Activated T-cell treated with anti-CD3 and anti-CD28 coated beads, Interleukin-2, amount 50 U/mL, for 72 hours (primary cell): ENCODE measurements around the gene GPR155. TPM values are rescaled to one million over a fixed set of nuclear protein-coding genes. Genes with fewer than 3 reads are reported as not detected.
A peak's percentile ranks its signal among the peaks of the same experiment; 100 is the strongest.

Experiments used
- ATAC-seq, 2 donors: fragments of 150-1000 bp; cut with Tn5 transposase; replicated peaks in 1 of 2; 2 replicates each; pipeline ENCODE4 v1.10.0; 2021; ENCODE audit warnings: moderate library complexity in 2 of 2, mild to moderate bottlenecking in 1 of 2
- DNase-seq, 2 donors: peaks; one replicate each; pipeline ENCODE4 v3.0.0; 2021 to 2022; ENCODE audit warnings: mixed read lengths in 1 of 2
- H3K27ac Mint-ChIP-seq: one replicate; pipeline ENCODE4 v1.8.0; 2022; ENCODE audit warnings: mild to moderate bottlenecking, moderate library complexity, mixed read lengths
- H3K27me3 Mint-ChIP-seq: one replicate; pipeline ENCODE4 v1.8.0; 2022; ENCODE audit warnings: low read depth, mixed read lengths
- H3K36me3 Mint-ChIP-seq, 2 donors: one replicate each; pipeline ENCODE4 v1.8.0; 2022; ENCODE audit warnings: mixed read lengths in 2 of 2, mild to moderate bottlenecking in 1 of 2; ENCODE audit not compliant: insufficient read depth in 2 of 2
- H3K4me1 Mint-ChIP-seq: one replicate; pipeline ENCODE4 v1.8.0; 2022; ENCODE audit warnings: low read depth, mixed read lengths
- H3K4me3 Mint-ChIP-seq, 2 donors: one replicate each; pipeline ENCODE4 v1.8.0; 2022; ENCODE audit warnings: mild to moderate bottlenecking in 2 of 2, mixed read lengths in 2 of 2, moderate library complexity in 2 of 2
- H3K9me3 Mint-ChIP-seq, 2 donors: one replicate each; pipeline ENCODE4 v1.8.0; 2022; ENCODE audit warnings: mixed read lengths in 2 of 2
- total RNA-seq, 2 donors: library from RNA; stranded (reverse); gene quantifications; one replicate each; pipeline ENCODE4 v1.2.3, GENCODE V29; 2022

GPR155 gene, protein sequence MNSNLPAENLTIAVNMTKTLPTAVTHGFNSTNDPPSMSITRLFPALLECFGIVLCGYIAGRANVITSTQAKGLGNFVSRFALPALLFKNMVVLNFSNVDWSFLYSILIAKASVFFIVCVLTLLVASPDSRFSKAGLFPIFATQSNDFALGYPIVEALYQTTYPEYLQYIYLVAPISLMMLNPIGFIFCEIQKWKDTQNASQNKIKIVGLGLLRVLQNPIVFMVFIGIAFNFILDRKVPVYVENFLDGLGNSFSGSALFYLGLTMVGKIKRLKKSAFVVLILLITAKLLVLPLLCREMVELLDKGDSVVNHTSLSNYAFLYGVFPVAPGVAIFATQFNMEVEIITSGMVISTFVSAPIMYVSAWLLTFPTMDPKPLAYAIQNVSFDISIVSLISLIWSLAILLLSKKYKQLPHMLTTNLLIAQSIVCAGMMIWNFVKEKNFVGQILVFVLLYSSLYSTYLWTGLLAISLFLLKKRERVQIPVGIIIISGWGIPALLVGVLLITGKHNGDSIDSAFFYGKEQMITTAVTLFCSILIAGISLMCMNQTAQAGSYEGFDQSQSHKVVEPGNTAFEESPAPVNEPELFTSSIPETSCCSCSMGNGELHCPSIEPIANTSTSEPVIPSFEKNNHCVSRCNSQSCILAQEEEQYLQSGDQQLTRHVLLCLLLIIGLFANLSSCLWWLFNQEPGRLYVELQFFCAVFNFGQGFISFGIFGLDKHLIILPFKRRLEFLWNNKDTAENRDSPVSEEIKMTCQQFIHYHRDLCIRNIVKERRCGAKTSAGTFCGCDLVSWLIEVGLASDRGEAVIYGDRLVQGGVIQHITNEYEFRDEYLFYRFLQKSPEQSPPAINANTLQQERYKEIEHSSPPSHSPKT
- 10 to 100 TPM; 12.6 to 13.5 TPM for total RNA-seq

DNA sequence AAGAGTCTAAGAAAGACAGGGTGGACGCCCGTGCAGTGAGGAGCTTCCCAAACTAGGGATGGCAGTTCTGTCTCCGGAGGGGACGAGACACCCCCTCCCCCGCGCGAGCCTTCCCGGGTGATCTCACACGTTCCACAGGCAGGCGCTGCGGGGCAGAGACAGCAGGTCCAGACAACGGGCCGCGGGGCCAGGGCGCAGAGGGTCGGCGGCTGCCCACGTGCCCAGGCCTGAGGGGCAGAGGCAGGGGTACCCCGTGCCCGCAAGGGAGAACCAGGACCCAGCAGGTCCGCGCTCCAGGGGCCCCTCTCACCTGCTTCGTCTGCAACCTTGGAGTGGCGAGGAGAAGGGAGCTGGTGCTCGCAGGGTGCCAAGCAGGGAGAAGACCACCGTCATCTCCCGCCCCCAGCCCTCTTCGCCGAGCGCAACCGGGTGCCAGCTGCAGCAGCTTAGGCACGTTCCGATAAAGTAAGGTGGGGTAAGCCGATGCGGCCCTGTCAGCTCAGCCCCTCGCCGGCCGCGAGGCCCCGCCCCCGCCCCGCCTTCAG lies at the start of gene GPR155:
Gene GPR155, minus strand, starts transcription at position 467 of the 545 bp plus-strand sequence. CDS start 5,073 bp downstream, outside the sequence.
- Mint-ChIP-seq H3K9me3 (peaks cover 0 to 3% of the 10 kb centered on the region in 2 donors), H3K4me3 (peak within 1 kb of the TSS; percentile 93 to 97), H3K36me3 (peaks cover 10% of the 10 kb centered on the region in 2 donors), H3K27me3 (no peaks in the 10 kb centered on the region), H3K4me1 (peaks cover 56% of the 10 kb centered on the region), H3K27ac (peak within 1 kb of the TSS; percentile 97)
- DNase-seq (peak; percentile 59 to 64), ATAC-seq (peak; percentile 47 to 72)

DNA sequence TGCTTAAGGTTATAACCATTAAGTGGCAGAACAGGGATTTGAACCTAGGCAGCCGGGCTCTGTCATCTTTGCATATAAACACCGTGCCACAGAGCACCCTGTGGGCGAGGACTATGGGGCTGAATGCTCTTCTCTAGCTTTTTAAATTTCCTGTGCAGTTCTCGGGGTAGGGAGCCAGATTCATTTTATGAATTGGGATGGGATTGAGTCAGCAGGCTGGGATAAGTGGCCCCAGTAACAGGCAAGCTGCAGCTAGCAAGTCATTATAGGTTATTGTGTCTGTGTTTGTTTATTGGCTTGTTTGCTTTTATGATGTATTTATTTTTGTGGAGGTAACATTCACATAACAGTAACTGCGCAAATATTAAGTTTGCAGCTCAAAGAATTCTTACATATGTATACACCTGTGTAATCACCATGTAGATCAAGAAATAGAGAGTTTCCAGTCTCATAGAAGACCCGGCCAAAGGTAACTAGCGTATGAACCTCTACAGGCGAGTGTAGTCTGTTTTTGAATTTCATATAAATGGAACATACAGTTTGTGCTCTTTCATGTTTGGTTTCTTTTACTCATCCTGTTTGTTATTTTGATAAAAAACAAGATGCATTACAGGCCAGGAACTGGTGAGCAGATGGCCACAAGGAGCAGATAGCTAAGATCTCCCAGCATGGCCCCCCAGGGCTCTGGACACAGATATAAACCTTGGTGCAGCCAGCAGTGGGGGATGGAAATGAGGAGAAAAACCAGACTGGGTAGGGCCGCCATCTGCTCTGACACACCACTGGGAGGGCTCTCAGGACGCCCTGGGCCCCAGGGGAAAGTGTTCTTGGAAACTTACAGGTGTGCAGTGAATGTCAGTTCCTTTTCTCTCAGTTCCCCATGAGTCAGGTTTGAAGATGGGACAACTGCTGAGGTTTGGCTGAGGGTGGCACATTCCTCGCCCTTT lies 49.2 kb upstream of the GPR155 start:
- no peaks in the 10 kb centered on the region for H3K36me3 Mint-ChIP-seq
- DNase-seq (no peak), ATAC-seq (no peak)
- no peak overlapping the region for H3K27ac Mint-ChIP-seq
- no peaks in the 10 kb centered on the region for H3K27me3 Mint-ChIP-seq
- peaks cover 12% of the 10 kb centered on the region for H3K4me1 Mint-ChIP-seq
- no peak overlapping the region for H3K4me3 Mint-ChIP-seq
- H3K9me3 Mint-ChIP-seq: no peaks in the 10 kb centered on the region

DNA sequence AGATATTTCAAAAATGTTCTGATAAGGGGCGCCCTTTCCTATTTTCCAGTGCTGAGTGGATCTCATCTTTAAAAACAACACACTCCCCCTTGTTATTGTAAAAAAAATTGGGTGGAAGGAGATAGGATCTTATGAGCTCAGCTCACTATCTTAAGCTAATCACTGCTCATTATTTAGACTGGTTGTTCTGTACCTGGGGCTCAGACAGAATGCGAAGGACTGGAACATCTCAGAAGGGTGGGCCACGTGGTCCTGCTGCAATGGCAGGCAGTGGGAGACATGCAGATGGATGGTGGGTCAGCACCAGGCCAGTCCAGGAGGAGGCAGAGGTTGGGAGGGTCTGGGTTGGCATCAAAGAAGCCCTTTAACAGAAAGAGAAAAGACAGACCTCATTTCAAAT lies 48.3 kb upstream of the GPR155 start:
- DNase-seq: no peak
- no peaks in the 10 kb centered on the region for H3K27me3 Mint-ChIP-seq
- H3K4me3 Mint-ChIP-seq: no peak overlapping the region
- H3K36me3 Mint-ChIP-seq: no peaks in the 10 kb centered on the region
- H3K27ac Mint-ChIP-seq: no peak overlapping the region
- H3K4me1 Mint-ChIP-seq: peaks cover 12% of the 10 kb centered on the region
- ATAC-seq: no peak
- no peaks in the 10 kb centered on the region for H3K9me3 Mint-ChIP-seq

DNA sequence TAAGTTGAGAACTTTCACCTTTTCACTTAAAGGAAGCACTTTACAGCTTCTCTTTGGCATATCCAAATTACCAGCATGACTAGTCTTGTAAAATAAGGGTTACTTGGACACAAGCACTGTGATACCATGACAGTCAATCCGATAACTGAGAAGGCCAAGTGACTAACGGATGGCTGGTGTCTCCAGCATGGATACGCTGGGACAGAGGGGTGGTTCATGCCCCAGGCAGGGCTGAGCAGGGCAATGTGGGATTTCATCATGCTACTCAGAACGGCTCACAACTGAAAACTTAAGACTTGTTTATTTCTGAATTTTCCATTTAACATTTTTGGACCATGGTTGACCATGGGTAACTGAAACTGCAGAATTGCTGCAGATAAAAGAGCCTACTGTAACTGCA lies 43.1 kb upstream of the GPR155 start:
- Mint-ChIP-seq H3K27ac (no peak overlapping the region), H3K4me3 (no peak overlapping the region), H3K27me3 (no peaks in the 10 kb centered on the region), H3K4me1 (peaks cover 1% of the 10 kb centered on the region), H3K36me3 (peaks cover 0 to 3% of the 10 kb centered on the region in 2 donors), H3K9me3 (peaks cover 0 to 4% of the 10 kb centered on the region in 2 donors)
- DNase-seq: no peak
- no peak for ATAC-seq

DNA sequence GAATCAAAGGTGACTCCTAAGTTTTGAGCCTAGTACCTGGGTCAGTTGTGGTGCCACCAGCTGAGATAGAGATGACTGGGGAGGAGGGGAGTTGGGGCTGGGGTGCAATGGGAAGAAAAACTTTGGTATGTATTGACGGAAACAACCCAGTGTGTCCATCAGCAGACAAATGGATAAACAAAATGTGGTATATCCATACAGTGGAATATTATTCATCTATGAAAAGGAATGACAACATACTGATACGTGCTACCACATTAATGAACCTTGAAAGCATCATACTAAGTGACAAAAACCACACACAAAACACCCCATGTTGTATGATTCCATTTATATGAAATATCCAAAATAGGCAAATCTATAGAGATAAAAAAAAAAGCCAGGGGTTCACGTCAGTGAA lies 41.1 kb upstream of the GPR155 start:
- no peaks in the 10 kb centered on the region for H3K27me3 Mint-ChIP-seq
- peaks cover 0 to 3% of the 10 kb centered on the region in 2 donors for H3K36me3 Mint-ChIP-seq
- no peak overlapping the region for H3K4me3 Mint-ChIP-seq
- no peak overlapping the region for H3K27ac Mint-ChIP-seq
- peaks cover 0 to 4% of the 10 kb centered on the region in 2 donors for H3K9me3 Mint-ChIP-seq
- H3K4me1 Mint-ChIP-seq: peaks cover 19% of the 10 kb centered on the region
- ATAC-seq: no peak
- no peak for DNase-seq

DNA sequence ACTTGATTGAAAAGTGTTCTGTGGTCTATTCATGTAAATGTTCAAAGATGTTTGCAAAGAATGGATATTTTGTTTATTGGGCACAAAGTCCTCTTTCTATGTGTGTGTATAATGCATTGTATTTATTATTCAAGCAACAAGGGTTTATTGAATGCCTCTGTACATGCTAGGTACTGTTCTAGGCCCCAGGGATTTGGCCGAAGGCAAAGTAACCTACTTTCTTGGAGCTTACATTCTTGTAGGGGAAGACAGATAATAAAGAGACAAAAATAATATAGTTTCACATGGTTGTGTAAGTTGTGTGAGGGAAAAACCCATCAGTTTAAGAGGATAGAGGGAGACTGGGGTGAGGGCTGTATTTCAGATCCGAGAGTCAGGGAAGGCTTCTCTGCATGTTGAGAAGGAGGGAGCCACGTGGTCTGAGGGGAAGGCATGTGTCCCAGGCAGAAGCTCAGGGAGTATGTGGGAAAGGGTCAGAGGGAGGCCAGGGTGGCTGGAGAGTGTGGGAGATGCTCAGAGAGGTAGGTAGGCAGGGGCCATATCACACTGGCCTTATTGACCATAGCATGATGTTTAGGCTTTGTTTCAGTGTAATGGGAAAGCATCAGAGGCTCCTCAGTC lies 40.4 kb upstream of the GPR155 start:
- peaks cover 19% of the 10 kb centered on the region for H3K4me1 Mint-ChIP-seq
- H3K36me3 Mint-ChIP-seq: peaks cover 0 to 3% of the 10 kb centered on the region in 2 donors
- H3K27ac Mint-ChIP-seq: no peak overlapping the region
- ATAC-seq (no peak), DNase-seq (no peak)
- H3K27me3 Mint-ChIP-seq: no peaks in the 10 kb centered on the region
- peaks cover 0 to 4% of the 10 kb centered on the region in 2 donors for H3K9me3 Mint-ChIP-seq
- H3K4me3 Mint-ChIP-seq: no peak overlapping the region

DNA sequence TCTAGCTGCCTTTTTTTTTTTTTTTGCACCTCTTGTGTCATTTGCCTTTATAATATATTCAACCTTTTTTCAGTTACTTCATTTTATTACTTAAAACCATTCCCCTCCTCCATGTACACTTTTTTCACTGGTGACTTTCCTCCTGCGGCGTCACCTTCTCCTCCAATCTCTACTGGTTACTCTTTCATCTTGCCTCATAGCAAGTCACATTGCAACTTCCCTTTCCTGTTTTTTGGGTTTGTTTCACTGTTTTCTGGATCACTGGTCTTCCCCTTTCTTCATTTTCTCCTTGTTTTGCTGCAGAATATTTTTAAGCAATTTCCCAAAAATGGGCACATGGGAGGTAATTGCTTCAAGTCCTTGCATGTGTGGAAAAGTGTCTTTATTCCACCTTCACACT lies 37.7 kb upstream of the GPR155 start:
- DNase-seq (no peak), ATAC-seq (no peak)
- Mint-ChIP-seq H3K4me1 (peaks cover 19% of the 10 kb centered on the region), H3K4me3 (no peak overlapping the region), H3K27ac (no peak overlapping the region), H3K36me3 (peaks cover 0 to 3% of the 10 kb centered on the region in 2 donors), H3K9me3 (peaks cover 0 to 4% of the 10 kb centered on the region in 2 donors), H3K27me3 (no peaks in the 10 kb centered on the region)

DNA sequence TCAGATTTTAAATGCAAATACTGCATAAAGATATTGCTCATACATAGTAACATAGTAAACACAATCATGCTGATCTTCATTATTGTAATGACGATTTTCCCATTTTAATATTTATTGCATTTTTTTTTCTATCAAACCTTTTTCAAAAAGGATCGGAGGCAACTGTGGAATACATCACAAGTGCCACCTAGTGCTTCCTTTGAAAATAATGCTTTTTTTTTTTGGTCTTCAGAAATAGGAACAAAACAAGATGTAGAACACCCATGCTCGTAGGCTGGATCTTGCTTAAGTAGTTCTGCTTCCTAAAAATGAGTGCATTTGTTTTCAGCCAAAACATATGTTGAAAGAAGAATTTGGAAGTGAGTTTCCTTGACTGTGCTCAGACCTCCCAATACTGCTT lies 35.7 kb upstream of the GPR155 start:
- Mint-ChIP-seq H3K36me3 (peaks cover 0 to 3% of the 10 kb centered on the region in 2 donors), H3K4me1 (peaks cover 19% of the 10 kb centered on the region), H3K27ac (no peak overlapping the region), H3K27me3 (no peaks in the 10 kb centered on the region), H3K9me3 (peaks cover 0 to under 1% of the 10 kb centered on the region in 2 donors), H3K4me3 (no peak overlapping the region)
- ATAC-seq (no peak), DNase-seq (no peak)

DNA sequence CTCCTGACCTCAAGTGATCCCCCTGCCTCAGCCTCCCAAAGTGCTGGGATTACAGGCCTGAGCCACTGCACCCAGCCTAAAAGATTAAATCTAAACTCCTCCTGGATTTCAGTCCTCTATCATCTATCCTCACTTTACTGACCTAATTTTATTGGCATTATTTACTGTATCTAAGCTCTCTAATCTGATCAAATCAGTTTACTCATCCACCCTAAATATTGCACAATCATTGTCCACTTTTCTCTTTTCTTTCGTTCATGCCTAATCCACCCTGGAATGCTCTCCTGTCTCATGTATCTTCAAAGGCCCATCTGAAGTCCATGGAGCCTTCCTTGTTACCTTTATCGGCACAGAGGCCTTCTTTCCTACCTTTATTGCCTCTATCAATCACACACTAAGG lies 31.6 kb upstream of the GPR155 start:
- no peak overlapping the region for H3K4me3 Mint-ChIP-seq
- ATAC-seq (no peak), DNase-seq (no peak)
- no peak overlapping the region for H3K27ac Mint-ChIP-seq
- H3K4me1 Mint-ChIP-seq: peaks cover 11% of the 10 kb centered on the region
- H3K36me3 Mint-ChIP-seq: no peaks in the 10 kb centered on the region
- no peaks in the 10 kb centered on the region for H3K27me3 Mint-ChIP-seq
- no peaks in the 10 kb centered on the region for H3K9me3 Mint-ChIP-seq

DNA sequence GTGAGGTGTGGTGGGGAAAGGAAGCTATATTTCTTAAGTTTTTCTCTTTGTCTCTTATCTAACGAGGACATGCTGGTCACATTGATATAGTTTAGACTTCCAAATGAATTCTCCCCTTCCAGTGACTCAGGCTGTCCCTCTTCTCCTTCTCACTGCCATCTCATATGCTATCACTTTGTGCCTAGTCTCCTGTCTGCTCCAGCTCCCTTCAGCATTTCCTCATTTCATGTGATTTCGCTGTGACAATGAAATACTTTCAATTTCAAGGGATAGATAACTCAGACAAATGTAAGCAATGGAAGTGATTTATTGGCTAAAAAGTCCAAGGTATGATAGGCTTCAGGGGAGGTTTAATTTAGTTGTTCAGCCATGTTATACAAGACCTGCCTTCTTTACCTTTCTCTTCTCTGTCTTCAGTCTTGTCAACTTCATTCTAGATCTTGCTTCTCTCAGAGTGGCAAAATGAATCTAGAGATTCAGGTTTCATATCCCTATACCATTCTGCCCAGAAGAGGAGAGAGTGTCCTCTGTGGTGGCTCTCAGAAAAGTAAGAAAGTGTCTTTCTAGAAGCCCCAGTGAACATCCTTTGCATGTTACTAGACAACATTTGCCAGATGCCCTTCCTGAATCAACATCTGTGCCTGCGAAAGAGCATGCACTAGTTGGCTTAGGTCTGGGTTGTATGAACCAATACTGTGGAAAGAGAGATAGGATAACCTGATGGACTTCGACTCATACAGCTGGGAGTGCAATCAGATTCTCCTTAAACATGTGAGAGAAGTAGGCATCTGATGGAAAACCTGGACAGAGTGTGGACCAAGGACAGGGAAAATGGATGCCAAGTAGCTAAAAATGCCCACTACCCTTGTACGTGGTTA lies 29.9 kb upstream of the GPR155 start:
- Mint-ChIP-seq H3K27me3 (no peaks in the 10 kb centered on the region), H3K9me3 (peaks cover 4 to 6% of the 10 kb centered on the region in 2 donors), H3K4me3 (no peak overlapping the region), H3K27ac (no peak overlapping the region), H3K4me1 (peaks cover 8% of the 10 kb centered on the region), H3K36me3 (peaks cover 4 to 10% of the 10 kb centered on the region in 2 donors)
- DNase-seq (no peak), ATAC-seq (no peak)

DNA sequence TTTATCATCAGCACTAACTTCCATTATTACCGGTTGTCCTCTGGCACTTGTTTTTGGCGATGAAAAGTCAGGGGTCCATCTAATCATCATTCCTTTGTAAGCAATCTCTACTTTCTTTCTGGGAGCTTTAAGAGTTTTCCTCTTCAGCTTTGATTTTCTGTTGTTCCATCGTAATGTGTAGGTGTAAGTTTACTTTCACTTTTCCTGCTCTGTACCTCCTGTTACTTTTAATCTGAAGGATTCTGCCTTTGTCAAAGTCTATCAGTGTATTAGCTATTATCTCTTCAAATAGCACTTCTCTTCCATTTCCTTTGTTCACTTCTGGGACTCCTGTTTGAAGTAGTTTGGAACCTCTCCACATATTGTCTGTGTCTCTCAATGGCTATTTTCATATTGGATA lies 25.5 kb upstream of the GPR155 start:
- no peak for ATAC-seq

More for the DNA sequence above, 25.5 kb upstream of the GPR155 start:
- H3K27ac Mint-ChIP-seq: no peak overlapping the region
- no peak for DNase-seq
- H3K27me3 Mint-ChIP-seq: no peaks in the 10 kb centered on the region
- H3K4me1 Mint-ChIP-seq: peaks cover 8% of the 10 kb centered on the region
- peaks cover 15 to 33% of the 10 kb centered on the region in 2 donors for H3K36me3 Mint-ChIP-seq
- H3K4me3 Mint-ChIP-seq: peak overlapping the region; percentile 9 to 36
- H3K9me3 Mint-ChIP-seq: peaks cover 11 to 17% of the 10 kb centered on the region in 2 donors
